Colonic mucosa (tissue), 4 donors: Measurements from ENCODE around the gene DHRS12. TPM values are rescaled to one million over a fixed set of nuclear protein-coding genes. Genes with fewer than 3 reads are reported as not detected.

ENCODE experiments used
- DNase-seq: peaks from one replicate; pipeline ENCODE4 v3.0.0-alpha.2; 2020
- H3K27ac ChIP-seq: fragments of 200-600 bp; one replicate; pipeline ENCODE4 v1.8.0; 2021
- H3K27me3 ChIP-seq: fragments of 200-600 bp; one replicate; pipeline ENCODE4 v1.8.0; 2021
- H3K36me3 ChIP-seq: fragments of 200-600 bp; one replicate; pipeline ENCODE4 v1.8.0; 2021
- H3K4me1 ChIP-seq: fragments of 200-600 bp; one replicate; pipeline ENCODE4 v1.8.0; 2021; ENCODE audit warnings: mild to moderate bottlenecking
- H3K4me3 ChIP-seq: fragments of 200-600 bp; one replicate; pipeline ENCODE4 v1.8.0; 2021
- H3K9ac ChIP-seq, 2 donors: one replicate each; pipeline ENCODE4 v1.7.0; 2013; ENCODE audit warnings: control low read depth in 2 of 2, low read depth in 2 of 2, low read length in 2 of 2
- H3K9me3 ChIP-seq: fragments of 200-600 bp; one replicate; pipeline ENCODE4 v1.8.0; 2021
- intact Hi-C: fragments of 100-400 bp; cut with DNase I; formaldehyde crosslinking; loops from one replicate; pipeline ENCODE4 v1.14.1; 2022
- total RNA-seq, 2 donors: library from RNA; stranded (reverse); fragmentation: NEBNext Ultra II Directional in 1 of 2; extraction: Animal tissue kit (Norgen Biotek cat#: 25700) in 1 of 2; gene quantifications; one replicate each; pipeline ENCODE4 v1.2.1, GENCODE V29; 2021
- TF ChIP-seq, protein P1 (sequence below): fragments of 200-600 bp; IDR thresholded peaks from one replicate; pipeline ENCODE4 v1.8.0; 2022; ENCODE audit warnings: antibody characterized with exemption, mild to moderate bottlenecking
- donor health status: healthy.
- donor health status: DM: no; HTN: no; CAD: no.
- donor health status: DM: no; HTN: no; CAD: no.

Gene DHRS12
- total RNA-seq, 2 donors from 2014 or later: 6.6 to 12.4 TPM

DNA sequence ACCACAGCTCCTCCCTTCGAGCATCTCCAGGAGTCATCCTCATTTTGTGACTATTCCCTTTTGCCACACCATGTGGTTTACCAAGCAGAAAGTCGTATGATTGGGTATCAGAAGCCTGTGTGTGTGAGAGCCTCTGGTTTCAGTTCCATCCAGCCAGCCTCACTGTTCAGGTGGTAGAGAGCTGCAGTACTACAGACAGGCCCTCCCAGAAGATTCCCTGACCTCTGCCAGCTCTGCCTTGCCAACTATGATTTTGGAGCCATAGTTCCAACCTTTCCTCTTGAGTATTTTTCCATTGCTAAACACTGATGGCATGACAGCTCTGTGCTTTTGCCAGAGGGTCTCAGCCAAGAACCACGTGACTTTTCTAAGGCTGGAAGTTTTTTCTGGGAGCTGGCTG lies 82.5 kb downstream of the DHRS12 start:
- Histone ChIP-seq H3K27me3 (no peaks in the 10 kb centered on the region), H3K27ac (no peak overlapping the region), H3K9me3 (no peaks in the 10 kb centered on the region), H3K4me1 (no peaks in the 10 kb centered on the region), H3K9ac (no peak overlapping the region), H3K36me3 (no peaks in the 10 kb centered on the region), H3K4me3 (no peak overlapping the region)
- TF ChIP-seq, protein P1, sequence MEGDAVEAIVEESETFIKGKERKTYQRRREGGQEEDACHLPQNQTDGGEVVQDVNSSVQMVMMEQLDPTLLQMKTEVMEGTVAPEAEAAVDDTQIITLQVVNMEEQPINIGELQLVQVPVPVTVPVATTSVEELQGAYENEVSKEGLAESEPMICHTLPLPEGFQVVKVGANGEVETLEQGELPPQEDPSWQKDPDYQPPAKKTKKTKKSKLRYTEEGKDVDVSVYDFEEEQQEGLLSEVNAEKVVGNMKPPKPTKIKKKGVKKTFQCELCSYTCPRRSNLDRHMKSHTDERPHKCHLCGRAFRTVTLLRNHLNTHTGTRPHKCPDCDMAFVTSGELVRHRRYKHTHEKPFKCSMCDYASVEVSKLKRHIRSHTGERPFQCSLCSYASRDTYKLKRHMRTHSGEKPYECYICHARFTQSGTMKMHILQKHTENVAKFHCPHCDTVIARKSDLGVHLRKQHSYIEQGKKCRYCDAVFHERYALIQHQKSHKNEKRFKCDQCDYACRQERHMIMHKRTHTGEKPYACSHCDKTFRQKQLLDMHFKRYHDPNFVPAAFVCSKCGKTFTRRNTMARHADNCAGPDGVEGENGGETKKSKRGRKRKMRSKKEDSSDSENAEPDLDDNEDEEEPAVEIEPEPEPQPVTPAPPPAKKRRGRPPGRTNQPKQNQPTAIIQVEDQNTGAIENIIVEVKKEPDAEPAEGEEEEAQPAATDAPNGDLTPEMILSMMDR: no peak
- intact Hi-C loops: no loop called here
- DNase-seq: no peak

DNA sequence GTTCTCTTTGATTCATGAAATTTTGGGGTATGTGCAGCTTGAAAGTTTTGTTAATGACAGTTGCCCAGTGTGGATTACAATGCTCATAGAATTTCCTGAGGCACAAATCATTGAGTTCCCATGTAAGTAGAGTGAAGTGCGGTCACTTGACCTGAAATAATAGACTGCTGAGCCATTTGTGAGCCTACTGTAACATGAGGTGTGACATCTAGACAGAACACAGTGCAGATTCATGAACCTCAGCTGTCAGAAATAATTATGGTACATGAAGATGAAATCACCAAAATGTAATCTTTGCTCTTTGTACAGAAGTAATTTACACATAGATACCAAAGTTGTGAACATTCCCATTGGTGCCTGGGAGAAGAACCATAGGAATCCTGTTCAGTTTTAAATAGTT lies 84.6 kb downstream of the DHRS12 start:
- intact Hi-C loops: no loop called here
- Histone ChIP-seq H3K9me3 (no peaks in the 10 kb centered on the region), H3K27ac (no peak overlapping the region), H3K36me3 (no peaks in the 10 kb centered on the region), H3K9ac (no peak overlapping the region), H3K27me3 (no peaks in the 10 kb centered on the region), H3K4me1 (no peaks in the 10 kb centered on the region), H3K4me3 (no peak overlapping the region)
- TF ChIP-seq, protein P1: no peak
- DNase-seq: no peak

Other genes with a start within 250 kb of the DHRS12 start
- 1 to 10 TPM; 2.7 to 3.3 TPM for gene WDFY2, start 219.7 kb downstream of the DHRS12 start, total RNA-seq
- under 1 TPM in 1 of 2 donors, not detected in 1; 0.12 TPM for gene TMEM272, start 41.0 kb upstream of the DHRS12 start, total RNA-seq
- gene CCDC70, start 57.8 kb upstream of the DHRS12 start, total RNA-seq: not detected
- 10 to 100 TPM; 14.0 to 18.8 TPM for gene ATP7B, start 207.3 kb upstream of the DHRS12 start, total RNA-seq
- 10 to 100 TPM; 32.4 to 45.0 TPM for gene ALG11, start 208.2 kb upstream of the DHRS12 start, total RNA-seq
- gene UTP14C, start 220.5 kb upstream of the DHRS12 start, total RNA-seq: 10 to 100 TPM; 16.3 to 18.8 TPM